K562 (cell line): ENCODE data around the gene SEC14L5. TPM values are rescaled to one million over a fixed set of nuclear protein-coding genes. Genes with fewer than 3 reads are reported as not detected.
A peak's percentile ranks its signal among the peaks of the same experiment; 100 is the strongest.

Experiments
- ATAC-seq: fragments of 200-7000 bp; cut with Tn5 transposase; 3 replicates; pipeline ENCODE4 v1.9.1; 2020; ENCODE audit warnings: moderate library complexity
- BruUV-seq: library from RNA; stranded (reverse); fragments of 400-500 nt; replicated peaks from 2 replicates; lab custom pipeline; 2021; lab: Mats Ljungman, UMichigan
- CTCF ChIA-PET: fragments of 300-600 bp; formaldehyde crosslinking; extraction: SDS; loops from one replicate; lab custom pipeline; 2021; ENCODE audit warnings: low intra/inter-chr PET ratio; lab: Yijun Ruan, JAX
- POLR2A ChIA-PET: fragments of 300-600, 350-650 bp; sonication (Branson Sonifier 250); formaldehyde crosslinking; extraction: SDS; loops from one replicate; lab custom pipeline; 2021; ENCODE audit warnings: antibody characterized with exemption, inconsistent platforms; lab: Yijun Ruan, JAX
- DNase-seq, 4 experiments: peaks; one replicate each; pipeline versions ENCODE4 v3.0.0 to v3.0.0-alpha.2; 2011 to 2018; ENCODE audit warnings: low spot score in 3 of 4, mixed read lengths in 3 of 4; ENCODE audit errors: extremely low read depth in 1 of 4
- FAIRE-seq: peaks from 2 replicates; lab custom pipeline; 2011; peaks lifted over from hg19 to GRCh38; lab: Jason Lieb, UNC
- H2AFZ ChIP-seq: 2 replicates; pipeline ENCODE4 v1.6.0; 2011; ENCODE audit warnings: low read depth, low read length, control low read depth, inconsistent platforms
- H3K27ac ChIP-seq: fragments of 200-600 bp; 3 replicates; pipeline ENCODE4 v1.8.0; 2011; ENCODE audit warnings: low read depth, mild to moderate bottlenecking, control low read depth, inconsistent platforms, low read length, moderate library complexity, mixed read lengths; ENCODE audit errors: extremely low read depth
- H3K27me3 ChIP-seq, 2 experiments: fragments of 300-600 bp in 1 of 2; 2 replicates in 1 of 2; 3 replicates in 1 of 2; pipeline versions ENCODE4 v1.6.0 to v1.8.0; 2011; ENCODE audit warnings: inconsistent platforms in 2 of 2, low read length in 2 of 2, mild to moderate bottlenecking in 1 of 2, mixed read lengths in 1 of 2, moderate library complexity in 1 of 2; ENCODE audit not compliant: control insufficient read depth in 2 of 2, insufficient read depth in 2 of 2
- H3K36me3 ChIP-seq: fragments of 300-600 bp; 3 replicates; pipeline ENCODE4 v1.8.0; 2011; ENCODE audit warnings: mild to moderate bottlenecking, low read length, inconsistent platforms; ENCODE audit not compliant: control insufficient read depth, insufficient read depth
- H3K4me1 ChIP-seq, 2 experiments: fragments of 200-600 bp in 1 of 2; replicated peaks in 1 of 2; 2 replicates in 1 of 2; 3 replicates in 1 of 2; pipeline versions ENCODE4 v1.5.1 to v1.8.0; 2011; ENCODE audit warnings: inconsistent platforms in 2 of 2, low read length in 2 of 2, mild to moderate bottlenecking in 1 of 2, mixed read lengths in 1 of 2, moderate library complexity in 1 of 2; ENCODE audit not compliant: control insufficient read depth in 2 of 2, insufficient read depth in 2 of 2
- H3K4me2 ChIP-seq: 2 replicates; pipeline ENCODE4 v1.6.1; 2011; ENCODE audit warnings: low read length, control low read depth, inconsistent platforms, mixed read lengths; ENCODE audit not compliant: insufficient read depth
- H3K4me3 ChIP-seq: fragments of 200-600 bp; sonication (generic), shearing (Covaris generic); 2 replicates; pipeline ENCODE4 v1.5.1; 2016; ENCODE audit warnings: control low read depth, inconsistent platforms
- H3K79me2 ChIP-seq: fragments of 200-600 bp; 3 replicates; pipeline ENCODE4 v1.8.0; 2011; ENCODE audit warnings: low read length, inconsistent platforms; ENCODE audit not compliant: control insufficient read depth, insufficient read depth
- H3K9ac ChIP-seq, 2 experiments: 2 replicates each; pipeline versions ENCODE4 v1.6.0 to v1.6.1; 2011; ENCODE audit warnings: low read depth in 2 of 2, low read length in 2 of 2, control low read depth in 1 of 2, inconsistent platforms in 1 of 2, mild to moderate bottlenecking in 1 of 2, mixed read lengths in 1 of 2; ENCODE audit not compliant: insufficient read depth in 1 of 2
- H3K9me1 ChIP-seq: one replicate; pipeline ENCODE4 v1.6.0; 2011; ENCODE audit warnings: inconsistent platforms, mild to moderate bottlenecking, low read length, moderate library complexity; ENCODE audit not compliant: control insufficient read depth, insufficient read depth
- H3K9me3 ChIP-seq: replicated peaks from 2 replicates; pipeline ENCODE4 v1.5.1; 2011; ENCODE audit warnings: low read depth, low read length, inconsistent platforms; ENCODE audit not compliant: control insufficient read depth, insufficient read depth
- H4K20me1 ChIP-seq: replicated peaks from 2 replicates; pipeline ENCODE4 v1.6.1; 2011; ENCODE audit warnings: low read length, inconsistent platforms, mixed read lengths; ENCODE audit not compliant: control insufficient read depth, insufficient read depth
- ATF2 ChIP-seq: sonication (generic); formaldehyde crosslinking; IDR thresholded peaks from 2 replicates; pipeline ENCODE4 v1.8.1; 2022; ENCODE audit warnings: missing genetic modification reagents
- BHLHE40 ChIP-seq: IDR thresholded peaks from 2 replicates; pipeline ENCODE4 v1.6.1; 2011; ENCODE audit warnings: low read length, improper control_type of control experiment
- CBFA2T2 ChIP-seq: fragments of 450-650 bp; conservative IDR thresholded peaks from 2 replicates; pipeline ENCODE4 v1.6.1; 2017; ENCODE audit warnings: mild to moderate bottlenecking
- CTBP1 ChIP-seq: fragments of 450-650 bp; IDR thresholded peaks from 2 replicates; pipeline ENCODE4 v1.6.1; 2016; ENCODE audit warnings: borderline replicate concordance
- FOS ChIP-seq: IDR thresholded peaks from 3 replicates; pipeline ENCODE4 v1.6.1; 2011; ENCODE audit not compliant: insufficient read length; ENCODE audit errors: extremely low read depth
- HMGN3 ChIP-seq: IDR thresholded peaks from 2 replicates; pipeline ENCODE4 v1.6.1; 2011; ENCODE audit warnings: borderline replicate concordance, low read depth, mild to moderate bottlenecking, mixed read lengths, low read length; ENCODE audit not compliant: insufficient read length; ENCODE audit errors: extremely low read depth
- NFIC ChIP-seq: fragments of 450-650 bp; IDR thresholded peaks from 2 replicates; pipeline ENCODE4 v1.6.1; 2017; ENCODE audit warnings: mild to moderate bottlenecking, inconsistent platforms
- RBM39 ChIP-seq: fragments of 200-400 bp; formaldehyde crosslinking; optimal IDR thresholded peaks from 2 replicates; pipeline ENCODE3; 2018; ENCODE audit warnings: low read depth, low read length
- RFX7 ChIP-seq: fragments of 250-450 bp; sonication (Bioruptor Pico); IDR thresholded peaks from 2 replicates; pipeline ENCODE4 v1.5.1; 2021; ENCODE audit warnings: mild to moderate bottlenecking
- SMARCE1 ChIP-seq: fragments of 450-650 bp; IDR thresholded peaks from 2 replicates; pipeline ENCODE4 v1.7.1; 2016; ENCODE audit warnings: mild to moderate bottlenecking
- SRSF9 ChIP-seq: fragments of 200-400 bp; formaldehyde crosslinking; IDR thresholded peaks from 2 replicates; pipeline ENCODE4 v1.6.1; 2017; ENCODE audit warnings: low read depth, low read length, borderline replicate concordance
- STAT5A ChIP-seq: IDR thresholded peaks from 2 replicates; pipeline ENCODE4 v1.6.1; 2012; ENCODE audit warnings: low read length, inconsistent platforms, borderline replicate concordance
- TRIM24 ChIP-seq, 2 experiments: fragments of 450-650 bp; IDR thresholded peaks; 2 replicates each; pipeline ENCODE4 v1.6.1; 2016
- ZKSCAN1 ChIP-seq: fragments of 150-350 bp; IDR thresholded peaks from 2 replicates; pipeline ENCODE4 v1.6.1; 2016; ENCODE audit warnings: low read depth, low read length
- ZNF146 ChIP-seq: IDR thresholded peaks from one replicate; pipeline ENCODE4 v1.6.1; 2018; ENCODE audit warnings: missing compliant biosample characterization; ENCODE audit not compliant: unreplicated experiment
- ZNF586 ChIP-seq: fragments of 450-650 bp; formaldehyde crosslinking; conservative IDR thresholded peaks from 2 replicates; pipeline ENCODE4 v1.4.0; 2020; ENCODE audit warnings: mild to moderate bottlenecking, moderate library complexity
- ZNF77 ChIP-seq: fragments of 250-450 bp; sonication (Bioruptor Pico); IDR thresholded peaks from 2 replicates; pipeline ENCODE4 v1.5.0; 2020
- ZSCAN29 ChIP-seq: fragments of 450-650 bp; IDR thresholded peaks from 2 replicates; pipeline ENCODE4 v1.6.1; 2017
- WGBS: fragments of 100-300 bp; shearing (Covaris generic); methylation state at CpG from one replicate; pipeline ENCODE4 v1.1.6; 2016; ENCODE audit warnings: low coverage, mixed read lengths; ENCODE audit not compliant: insufficient coverage; ENCODE audit errors: missing lambda C conversion rate; 5-methylcytosine and 5-hydroxymethylcytosine counted together
- in situ Hi-C: fragments of 300-500 bp; cut with MboI; formaldehyde crosslinking; loops from 4 replicates; pipeline ENCODE4 v1.15.0; 2018; ENCODE audit warnings: inconsistent platforms, mixed read lengths
- intact Hi-C: fragments of 100-400 bp; cut with micrococcal nuclease; formaldehyde crosslinking; loops from 2 replicates; pipeline ENCODE4 v1.14.2; 2022
- polyA plus RNA-seq, 8 experiments: library from polyadenylated mRNA; depleted of rRNA in 4 of 8; stranded (reverse) in 5 of 8; unstranded in 3 of 8; fragments of >200 nt; fragmentation: Nextera tagmentation in 2 of 8; fragmentation: Illumina TruSeq in 1 of 8; extraction: Ambion mirVana in 2 of 8; extraction: Trizol in 1 of 8; gene quantifications; 2 replicates each; pipeline versions ENCODE4 v1.2.1 to v1.2.3, GENCODE V29; 2011 to 2014; ENCODE audit warnings: inconsistent platforms in 1 of 8, missing spikeins in 1 of 8
- total RNA-seq, 7 experiments: library from RNA; depleted of rRNA in 6 of 7; stranded (reverse); fragments of >200 nt in 6 of 7; fragmentation: Illumina TruSeq in 2 of 7; extraction: Trizol in 2 of 7; gene quantifications; 2 replicates each; pipeline versions ENCODE4 v1.2.1 to v1.2.3, GENCODE V29; 2011 to 2021; ENCODE audit warnings: low replicate concordance in 1 of 7

The SEC14L5 gene
- total and polyA plus RNA-seq, 9 of the 15 experiments (the other 6 are each of a cell fraction or from before 2014, with no cell fraction given) = 0.11 TPM; not detected in 8

- H3K36me3 ChIP-seq = no peaks in the 10 kb centered on the region
- H3K4me2 ChIP-seq = no peak overlapping the region
- in situ Hi-C loops (no loop called here), intact Hi-C loops (no loop called here)
- POLR2A ChIA-PET = interaction anchor here (0.6 kb wide), 1 partner anchor 158 kb away, joined by 3 read pairs; no protein-coding TSS in a partner anchor
- 0 out of 2 replicates have a peak, but pooled peaks cover 3% of the 10 kb centered on the region for H4K20me1 ChIP-seq
- no peak overlapping the region for H2AFZ ChIP-seq
- no TSS peak for BruUV-seq
- H3K79me2 ChIP-seq = no peaks in the 10 kb centered on the region
- H3K9me1 ChIP-seq = no peaks in the 10 kb centered on the region
- no peak overlapping the region for H3K4me3 ChIP-seq
- no peak overlapping the region for H3K27ac ChIP-seq
- peaks cover 4 to 33% of the 10 kb centered on the region in 2 experiments; a peak in 3 of 5 replicates for H3K4me1 ChIP-seq
- peak; percentile 33 for ATAC-seq
- FAIRE-seq = no peak
- CTCF ChIA-PET = no interaction called here
- peak; percentile 54 to 60 (median 59) for DNase-seq
- H3K27me3 ChIP-seq = peaks cover 2 to 44% of the 10 kb centered on the region in 2 experiments; a peak in 3 of 5 replicates
- no peaks in the 10 kb centered on the region for H3K9me3 ChIP-seq
- 17% methylated on average over 20 of the region's 20 CpGs for WGBS
- no peak overlapping the region for H3K9ac ChIP-seq
- TF ChIP-seq RFX7 (CRISPR knock-in tag) (no peak), ATF2 (no peak), ZNF586 (CRISPR knock-in tag) (no peak), TRIM24 (IDR thresholded peaks at IDR 0.05) (no peak), ZNF77 (CRISPR knock-in tag) (no peak), ZKSCAN1 (no peak), BHLHE40 (no peak), ZNF146 (CRISPR knock-in tag) (no peak), ZSCAN29 (no peak), SMARCE1 (peak; percentile 65), CBFA2T2 (no peak), FOS (peak; percentile 13), RBM39 (no peak), HMGN3 (no peak), STAT5A (no peak), SRSF9 (no peak), CTBP1 (no peak), NFIC (peak; percentile 80)
Observed at GRCh38 chr16:4944333-4945281, 13.5 kb upstream of the SEC14L5 start.
